Prostate gland (tissue), 2 donors: Measurements from ENCODE around the gene SYDE2. TPM values are rescaled to one million over a fixed set of nuclear protein-coding genes. Genes with fewer than 3 reads are reported as not detected.
"Not testable (repeated sequence)": the region's sequence is repeated elsewhere in the genome, so short reads cannot be mapped to it uniquely, and the experiment has no call there.

Experiments used
- DNase-seq: peaks from one replicate; pipeline ENCODE4 v3.0.0-alpha.2; 2019; ENCODE audit warnings: low spot score
- H3K27ac ChIP-seq, 2 donors: fragments of 200-600 bp; sonication (generic); 2 replicates each; pipeline ENCODE4 v1.5.1; 2017 to 2019
- H3K27me3 ChIP-seq: fragments of 200-600 bp; sonication (generic); replicated peaks from 2 replicates; pipeline ENCODE4 v1.5.1; 2019; ENCODE audit not compliant: insufficient read depth
- H3K36me3 ChIP-seq, 2 donors: fragments of 200-600 bp; sonication (generic); 1 replicate in 1 of 2; 2 replicates in 1 of 2; pipeline versions ENCODE4 v1.5.1 to v1.8.1; 2017 to 2019
- H3K4me1 ChIP-seq: fragments of 200-600 bp; sonication (generic); replicated peaks from 2 replicates; pipeline ENCODE4 v1.5.1; 2019
- H3K4me3 ChIP-seq, 2 donors: fragments of 200-600 bp; sonication (generic); 2 replicates each; pipeline ENCODE4 v1.5.1; 2017 to 2019
- H3K9me3 ChIP-seq: fragments of 200-600 bp; sonication (generic); 2 replicates; pipeline ENCODE4 v1.5.1; 2017
- POLR2A ChIP-seq: fragments of 450-650 bp; IDR thresholded peaks from one replicate; pipeline ENCODE4 v1.6.1; 2016; ENCODE audit warnings: antibody characterized with exemption, mild to moderate bottlenecking
- POLR2AphosphoS5 ChIP-seq: sonication (generic); formaldehyde crosslinking; IDR thresholded peaks from one replicate; pipeline ENCODE4 v1.6.1; 2017; ENCODE audit warnings: antibody characterized with exemption
- WGBS: methylation state at CpG from one replicate; pipeline ENCODE4 v1.1.5; 2018; 5-methylcytosine and 5-hydroxymethylcytosine counted together
- intact Hi-C: fragments of 100-400 bp; cut with DNase I; formaldehyde crosslinking; loops from one replicate; pipeline ENCODE4 v1.14.2; 2022
- total RNA-seq, 2 donors: library from RNA; depleted of rRNA; stranded (reverse); fragments of >200 nt; gene quantifications; one replicate each; pipeline ENCODE4 v1.1.0, GENCODE V29; 2016
- TF ChIP-seq, protein P1 (sequence below), 4 experiments: fragments of 200-600 bp in 2 of 4; fragments of 450-650 bp in 2 of 4; sonication (generic) in 2 of 4; IDR thresholded peaks; 1 replicate in 3 of 4; 2 replicates in 1 of 4; pipeline ENCODE4 v1.5.1; 2016 to 2019; ENCODE audit warnings: antibody characterized with exemption in 4 of 4, mild to moderate bottlenecking in 2 of 4, moderate library complexity in 2 of 4

SYDE2 gene
- total RNA-seq, 2 donors from 2014 or later: 6.6 to 8.4 TPM

DNA sequence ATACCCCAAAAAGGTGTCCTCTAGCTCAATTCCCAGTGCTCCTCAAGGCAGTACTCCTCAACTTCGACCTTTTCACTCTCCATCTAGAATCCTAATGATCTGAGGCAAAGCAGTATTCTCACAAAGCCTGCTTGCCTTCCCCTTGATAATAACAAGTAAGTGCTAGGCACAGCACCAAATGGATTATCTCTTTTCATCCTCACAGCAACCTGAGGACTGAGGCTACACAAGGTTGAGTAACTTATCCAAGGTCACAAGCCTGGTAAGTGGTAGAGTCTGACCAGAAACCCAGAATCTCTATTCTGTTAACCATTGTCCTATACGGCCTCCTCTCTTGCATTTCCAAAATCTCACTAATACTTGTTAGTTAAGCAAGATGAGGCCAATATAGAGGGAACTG, 5.1 kb downstream of the SYDE2 start:
- intact Hi-C loops: no loop called here

GRCh38 chr1:85192129-85192528, 8.7 kb downstream of the SYDE2 start:
- not testable (repeated sequence) for H3K4me3 ChIP-seq, DNase-seq

More for the DNA sequence above, 5.1 kb downstream of the SYDE2 start:
- no peak for TF ChIP-seq POLR2AphosphoS5
- H3K4me3 ChIP-seq: no peak overlapping the region
- no peaks in the 10 kb centered on the region for H3K27me3 ChIP-seq
- no peak overlapping the region for H3K27ac ChIP-seq
- H3K36me3 ChIP-seq: no peaks in the 10 kb centered on the region
- H3K4me1 ChIP-seq: peaks cover 4% of the 10 kb centered on the region
- WGBS: 63% methylated on average over 2 of the region's 2 CpGs
- DNase-seq: no peak
- no peaks in the 10 kb centered on the region for H3K9me3 ChIP-seq

GRCh38 chr1:85189120-85189519, 11.7 kb downstream of the SYDE2 start:
- intact Hi-C loops: no loop called here
- Histone ChIP-seq H3K27me3 (no peaks in the 10 kb centered on the region), H3K36me3 (no peaks in the 10 kb centered on the region), H3K9me3 (no peaks in the 10 kb centered on the region), H3K4me3 (no peak overlapping the region), H3K4me1 (no peaks in the 10 kb centered on the region), H3K27ac (no peak overlapping the region)
- no peak for DNase-seq
- WGBS: 83% methylated on average over 1 of the region's 1 CpG
- TF ChIP-seq POLR2AphosphoS5: no peak
- TF ChIP-seq, protein P1, sequence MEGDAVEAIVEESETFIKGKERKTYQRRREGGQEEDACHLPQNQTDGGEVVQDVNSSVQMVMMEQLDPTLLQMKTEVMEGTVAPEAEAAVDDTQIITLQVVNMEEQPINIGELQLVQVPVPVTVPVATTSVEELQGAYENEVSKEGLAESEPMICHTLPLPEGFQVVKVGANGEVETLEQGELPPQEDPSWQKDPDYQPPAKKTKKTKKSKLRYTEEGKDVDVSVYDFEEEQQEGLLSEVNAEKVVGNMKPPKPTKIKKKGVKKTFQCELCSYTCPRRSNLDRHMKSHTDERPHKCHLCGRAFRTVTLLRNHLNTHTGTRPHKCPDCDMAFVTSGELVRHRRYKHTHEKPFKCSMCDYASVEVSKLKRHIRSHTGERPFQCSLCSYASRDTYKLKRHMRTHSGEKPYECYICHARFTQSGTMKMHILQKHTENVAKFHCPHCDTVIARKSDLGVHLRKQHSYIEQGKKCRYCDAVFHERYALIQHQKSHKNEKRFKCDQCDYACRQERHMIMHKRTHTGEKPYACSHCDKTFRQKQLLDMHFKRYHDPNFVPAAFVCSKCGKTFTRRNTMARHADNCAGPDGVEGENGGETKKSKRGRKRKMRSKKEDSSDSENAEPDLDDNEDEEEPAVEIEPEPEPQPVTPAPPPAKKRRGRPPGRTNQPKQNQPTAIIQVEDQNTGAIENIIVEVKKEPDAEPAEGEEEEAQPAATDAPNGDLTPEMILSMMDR (IDR thresholded peaks at IDR 0.05): no peak
- no peak for TF ChIP-seq POLR2A

More at GRCh38 chr1:85192129-85192528, 8.7 kb downstream of the SYDE2 start:
- H3K27ac ChIP-seq, H3K27me3 ChIP-seq, H3K9me3 ChIP-seq, H3K4me1 ChIP-seq, intact Hi-C loops, H3K36me3 ChIP-seq: not testable (repeated sequence)

DNA sequence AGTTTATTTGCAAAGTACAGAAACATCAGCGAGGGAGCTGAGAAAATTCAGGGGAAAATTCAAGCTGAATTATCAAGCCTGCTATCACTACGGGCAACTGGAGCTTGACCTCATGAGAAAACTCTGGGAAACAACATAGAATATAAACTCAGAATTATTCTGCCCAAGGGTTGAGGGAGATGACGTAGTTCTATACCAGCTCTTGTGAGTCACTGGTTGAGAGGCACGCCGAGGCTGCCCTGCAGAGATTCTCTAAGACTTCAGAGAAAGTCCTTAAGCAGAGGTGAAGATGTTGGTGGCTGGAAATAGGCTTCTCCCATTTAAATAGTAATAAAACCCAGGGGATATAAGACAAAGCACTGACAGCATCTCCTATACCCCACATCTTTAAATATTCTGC, 12.3 kb downstream of the SYDE2 start:
- H3K4me1 ChIP-seq: no peaks in the 10 kb centered on the region
- intact Hi-C loops: no loop called here
- no peak overlapping the region for H3K27ac ChIP-seq
- WGBS: 92% methylated on average over 5 of the region's 5 CpGs
- no peak overlapping the region for H3K4me3 ChIP-seq
- H3K9me3 ChIP-seq: no peaks in the 10 kb centered on the region
- DNase-seq: no peak
- no peaks in the 10 kb centered on the region for H3K27me3 ChIP-seq
- no peak for TF ChIP-seq POLR2A
- TF ChIP-seq POLR2AphosphoS5: no peak
- TF ChIP-seq, protein P1 (IDR thresholded peaks at IDR 0.05): no peak
- no peaks in the 10 kb centered on the region for H3K36me3 ChIP-seq

DNA sequence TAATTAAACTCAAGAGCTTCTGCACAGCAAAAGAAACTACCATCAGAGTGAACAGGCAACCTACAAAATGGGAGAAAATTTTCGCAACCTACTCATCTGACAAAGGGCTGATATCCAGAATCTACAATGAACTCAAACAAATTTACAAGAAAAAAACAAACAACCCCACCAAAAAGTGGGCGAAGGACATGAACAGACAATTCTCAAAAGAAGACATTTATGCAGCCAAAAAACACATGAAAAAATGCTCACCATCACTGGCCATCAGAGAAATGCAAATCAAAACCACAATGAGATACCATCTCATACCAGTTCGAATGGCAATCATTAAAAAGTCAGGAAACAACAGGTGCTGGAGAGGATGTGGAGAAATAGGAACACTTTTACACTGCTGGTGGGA, 13.8 kb downstream of the SYDE2 start:
- 87% methylated on average over 3 of the region's 3 CpGs for WGBS
- H3K27me3 ChIP-seq, intact Hi-C loops, H3K4me1 ChIP-seq, DNase-seq, H3K9me3 ChIP-seq, H3K36me3 ChIP-seq, H3K4me3 ChIP-seq, H3K27ac ChIP-seq: not testable (repeated sequence)

DNA sequence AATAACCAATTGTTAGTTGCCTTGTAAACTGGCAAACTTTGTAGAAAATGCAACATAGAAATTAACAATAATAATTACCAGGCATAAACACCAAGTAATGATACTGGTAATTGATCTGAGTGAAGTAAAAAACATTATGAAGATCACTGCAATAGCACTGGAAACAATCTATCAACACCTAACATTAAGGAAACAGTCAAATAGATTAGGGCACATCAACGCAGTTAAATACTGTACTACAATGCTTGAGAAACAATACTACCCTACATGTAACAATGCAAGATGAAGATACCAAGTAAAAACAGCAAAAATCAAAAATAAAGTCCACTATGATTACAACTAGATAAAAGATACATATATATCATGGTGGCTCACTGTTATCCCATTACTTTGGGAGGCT, 16.6 kb downstream of the SYDE2 start:
- Histone ChIP-seq H3K4me1 (no peaks in the 10 kb centered on the region), H3K27me3 (no peaks in the 10 kb centered on the region), H3K4me3 (no peak overlapping the region), H3K27ac (no peak overlapping the region), H3K9me3 (no peaks in the 10 kb centered on the region), H3K36me3 (no peaks in the 10 kb centered on the region)
- no peak for DNase-seq
- intact Hi-C loops: no loop called here
- WGBS: 93% methylated on average over 1 of the region's 1 CpG
- no peak for TF ChIP-seq POLR2A
- TF ChIP-seq POLR2AphosphoS5: no peak
- TF ChIP-seq, protein P1 (IDR thresholded peaks at IDR 0.05): no peak
